NCI-H2081 (cell line): ENCODE measurements around the gene E2F4.
A peak's percentile ranks its signal among the peaks of the same experiment; 100 is the strongest.

Source experiments
- DNase-seq, 2 experiments: peaks; one replicate each; lab custom pipeline; 2025; lab: John Stamatoyannopoulos, UW

The E2F4 gene

GRCh38 chr16:67235816-67236562 is 44.0 kb downstream of the E2F4 start:
- no peak for DNase-seq

GRCh38 chr16:67236563-67237395 is 44.8 kb downstream of the E2F4 start:
- peak; percentile 65 to 66 for DNase-seq

- DNase-seq: no peak
These were observed 45.7 kb downstream of the E2F4 start for GRCh38 chr16:67237396-67238277.

GRCh38 chr16:67238278-67238575 is 46.3 kb downstream of the E2F4 start:
- DNase-seq: no peak

GRCh38 chr16:67238806-67239470 is 47.0 kb downstream of the E2F4 start:
- no peak for DNase-seq

GRCh38 chr16:67240506-67240905 is 48.6 kb downstream of the E2F4 start:
- no peak for DNase-seq

GRCh38 chr16:67241008-67241900 is 49.3 kb downstream of the E2F4 start:
- DNase-seq: no peak

- DNase-seq: no peak
These were observed 50.3 kb downstream of the E2F4 start for GRCh38 chr16:67242138-67242730.

- DNase-seq: no peak
These were observed 51.5 kb downstream of the E2F4 start for GRCh38 chr16:67243481-67243880.

GRCh38 chr16:67244387-67245185 is 52.6 kb downstream of the E2F4 start:
- no peak for DNase-seq

- no peak for DNase-seq
These were observed 53.2 kb downstream of the E2F4 start for GRCh38 chr16:67245186-67245585.

GRCh38 chr16:67245674-67246080 is 53.7 kb downstream of the E2F4 start:
- DNase-seq: no peak

- peak; percentile 24 to 25 for DNase-seq
These were observed 54.3 kb downstream of the E2F4 start for GRCh38 chr16:67246081-67246755.

GRCh38 chr16:67246756-67247191 is 54.8 kb downstream of the E2F4 start:
- peak; percentile 40 to 53 for DNase-seq

- DNase-seq: peak; percentile 76 to 78
These were observed 55.5 kb downstream of the E2F4 start, which contains the start of gene FHOD1 for GRCh38 chr16:67247192-67248072. Gene FHOD1 (minus strand): TSS chr16:67247481. CDS start chr16:67247410, 71 bp downstream.

- no peak for DNase-seq
These were observed 56.1 kb downstream of the E2F4 start for GRCh38 chr16:67248073-67248400.
